GM23248 (cell line): ENCODE measurements around the gene PHF24.

Source experiments
- EZH2 ChIP-seq: fragments of 200-600 bp; sonication (generic); IDR thresholded peaks from 2 replicates; pipeline ENCODE4 v1.6.1; 2018; ENCODE audit warnings: antibody characterized with exemption, mild to moderate bottlenecking; ENCODE audit not compliant: insufficient read depth, poor library complexity, severe bottlenecking
- EZH2phosphoT487 ChIP-seq: fragments of 200-600 bp; sonication (generic); IDR thresholded peaks from 2 replicates; pipeline ENCODE4 v1.6.1; 2018; ENCODE audit warnings: antibody characterized with exemption, moderate library complexity, mild to moderate bottlenecking, low read depth; ENCODE audit not compliant: insufficient read depth

DNA sequence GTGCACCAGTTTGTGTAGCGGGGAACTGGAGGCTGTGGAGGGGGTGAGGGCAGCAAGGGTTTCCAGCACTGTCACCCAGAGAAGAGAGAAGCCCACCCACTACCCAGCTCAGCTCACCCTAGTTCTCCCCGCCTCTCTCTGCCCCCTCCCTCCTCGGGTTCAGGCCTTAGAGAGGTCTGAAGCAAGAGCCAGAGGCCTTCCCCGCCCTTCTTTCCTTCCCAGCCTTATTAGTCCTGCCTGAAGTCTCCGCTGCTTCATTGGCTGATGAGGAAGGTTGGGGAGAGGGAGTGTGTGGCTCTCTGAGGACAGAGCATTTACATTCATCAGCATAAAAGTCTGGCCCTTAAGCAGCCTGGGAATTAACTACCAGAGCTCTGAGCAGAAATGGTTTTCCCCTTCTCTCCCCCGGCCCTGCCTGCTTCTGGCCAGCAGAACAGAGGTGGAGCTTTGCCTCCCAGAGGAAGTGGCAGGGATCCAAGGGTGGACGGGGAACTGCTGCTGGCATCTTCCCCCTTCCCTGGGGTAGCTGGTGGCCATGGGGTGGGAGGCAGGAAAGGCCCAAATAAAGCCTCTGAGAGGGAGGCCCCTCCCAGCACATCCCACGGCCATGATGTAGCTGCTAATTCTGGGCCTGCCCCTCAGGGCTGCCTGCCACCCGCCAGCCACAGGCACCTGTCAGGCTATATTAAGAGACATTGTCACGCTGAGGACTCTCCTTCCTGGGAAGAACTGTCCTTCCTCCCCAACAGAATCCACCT is 35.6 kb downstream of the PHF24 start:
- TF ChIP-seq EZH2phosphoT487 (no peak), EZH2 (no peak)
